Testis (tissue), 3 donors: ENCODE data around the gene VEGFD. TPM values are rescaled to one million over a fixed set of nuclear protein-coding genes. Genes with fewer than 3 reads are reported as not detected.

Source experiments
- DNase-seq: peaks from one replicate; pipeline ENCODE4 v3.0.0-alpha.2; 2019
- H3K27ac ChIP-seq, 2 donors: fragments of 200-600 bp; sonication (generic); one replicate each; pipeline ENCODE4 v1.5.1; 2019
- H3K27me3 ChIP-seq: fragments of 200-600 bp; sonication (generic); one replicate; pipeline ENCODE4 v1.5.1; 2019
- H3K36me3 ChIP-seq: fragments of 200-600 bp; sonication (generic); one replicate; pipeline ENCODE4 v1.5.1; 2017; ENCODE audit warnings: low read depth; ENCODE audit errors: missing control alignments
- H3K4me1 ChIP-seq: fragments of 200-600 bp; sonication (generic); one replicate; pipeline ENCODE4 v1.5.1; 2019
- H3K4me3 ChIP-seq, 2 donors: fragments of 200-600 bp; sonication (generic); one replicate each; pipeline ENCODE4 v1.5.1; 2017 to 2019
- H3K9me3 ChIP-seq: fragments of 200-600 bp; sonication (generic); one replicate; pipeline ENCODE4 v1.5.1; 2017
- CTCF ChIP-seq, 3 experiments: fragments of 450-650 bp in 2 of 3; fragments of 200-600 bp in 1 of 3; sonication (generic) in 1 of 3; IDR thresholded peaks; one replicate each; pipeline ENCODE4 v1.5.1; 2016 to 2019; ENCODE audit warnings: antibody characterized with exemption in 3 of 3, mild to moderate bottlenecking in 2 of 3, moderate library complexity in 1 of 3
- POLR2A ChIP-seq: fragments of 450-650 bp; IDR thresholded peaks from one replicate; pipeline ENCODE4 v1.6.1; 2017; ENCODE audit warnings: antibody characterized with exemption, mild to moderate bottlenecking, moderate library complexity
- WGBS, 2 donors: methylation state at CpG; one replicate each; pipeline ENCODE4 v1.1.5; 2018; 5-methylcytosine and 5-hydroxymethylcytosine counted together
- intact Hi-C: fragments of 100-400 bp; cut with DNase I; formaldehyde crosslinking; loops from one replicate; pipeline ENCODE4 v1.15.1; 2023; ENCODE audit warnings: low total_unique reads
- polyA plus RNA-seq: library from polyadenylated mRNA; stranded (reverse); fragments of 350-450 nt; fragmentation: Illumina TruSeq; extraction: RNeasy Lipid Tissue Mini Kit (QIAGEN cat#74804); gene quantifications from one replicate; pipeline ENCODE4 v1.2.3, GENCODE V29; 2014; ENCODE audit warnings: low read depth, low replicate concordance; ENCODE audit not compliant: insufficient read depth
- total RNA-seq, 2 donors: library from RNA; depleted of rRNA; stranded (reverse); fragments of >200 nt; gene quantifications; one replicate each; pipeline ENCODE4 v1.2.3, GENCODE V29; 2016

Gene VEGFD
- total and polyA plus RNA-seq, 3 donors from 2014 or later, result 0.74 to 1.5 (median 1.3) TPM

GRCh38 chrX:15298780-15299179, 85.4 kb downstream of the VEGFD start:
- no peaks in the 10 kb centered on the region for H3K36me3 ChIP-seq
- no peaks in the 10 kb centered on the region for H3K4me1 ChIP-seq
- H3K9me3 ChIP-seq, result no peaks in the 10 kb centered on the region
- no peaks in the 10 kb centered on the region for H3K27me3 ChIP-seq
- intact Hi-C loops, result no loop called here
- no peak for DNase-seq
- 63 to 74% methylated on average over 1 to 3 of the region's 3 CpGs for WGBS, 2 donors
- no peak overlapping the region for H3K4me3 ChIP-seq
- H3K27ac ChIP-seq, result no peak overlapping the region
- no peak for TF ChIP-seq CTCF (IDR thresholded peaks at IDR 0.05)
- TF ChIP-seq POLR2A, result no peak

- no peak for DNase-seq
- H3K4me3 ChIP-seq, result no peak overlapping the region
- TF ChIP-seq POLR2A, result no peak
- no peak for TF ChIP-seq CTCF (IDR thresholded peaks at IDR 0.05)
- H3K4me1 ChIP-seq, result no peaks in the 10 kb centered on the region
- H3K27me3 ChIP-seq, result no peaks in the 10 kb centered on the region
- intact Hi-C loops, result no loop called here
- H3K9me3 ChIP-seq, result no peaks in the 10 kb centered on the region
- 70 to 79% methylated on average over 2 of the region's 2 CpGs for WGBS, 2 donors
- no peak overlapping the region for H3K27ac ChIP-seq
- no peaks in the 10 kb centered on the region for H3K36me3 ChIP-seq
Observed at GRCh38 chrX:15298201-15298600, 86.0 kb downstream of the VEGFD start.

Other genes with a start within 250 kb of the VEGFD start
- 10 to 100 TPM; 83.0 to 88.8 TPM for gene ASB9, start 114.3 kb downstream of the VEGFD start, total RNA-seq
- 63.9 TPM for gene ASB9, start 114.3 kb downstream of the VEGFD start, polyA plus RNA-seq
- not detected for gene ASB11, start 68.8 kb downstream of the VEGFD start, total RNA-seq
- not detected for gene ASB11, start 68.8 kb downstream of the VEGFD start, polyA plus RNA-seq
- gene PIGA, start 48.9 kb downstream of the VEGFD start, total RNA-seq, result 10 to 100 TPM; 13.0 to 17.0 TPM
- 8.1 TPM for gene PIGA, start 48.9 kb downstream of the VEGFD start, polyA plus RNA-seq
- 10 to 100 TPM in 1 of 2 donors, 1 to 10 TPM in 1; 9.7 to 10.3 TPM for gene PIR, start 108.9 kb upstream of the VEGFD start, total RNA-seq
- 11.0 TPM for gene PIR, start 108.9 kb upstream of the VEGFD start, polyA plus RNA-seq
- gene BMX, start 116.4 kb upstream of the VEGFD start, total RNA-seq, result under 1 TPM; 0.12 to 0.55 TPM
- 1.2 TPM for gene BMX, start 116.4 kb upstream of the VEGFD start, polyA plus RNA-seq
- 100 to 1,000 TPM; 116 to 119 TPM for gene ACE2, start 216.5 kb upstream of the VEGFD start, total RNA-seq
- 78.9 TPM for gene ACE2, start 216.5 kb upstream of the VEGFD start, polyA plus RNA-seq